DOHH2 (cell line): ENCODE measurements around the gene MLXIP.

Experiments used
- H3F3A ChIP-seq: fragments of 200-600 bp; sonication (generic), shearing (Covaris generic); 2 replicates; pipeline ENCODE4 v1.6.0; 2016; ENCODE audit warnings: antibody characterized with exemption, mild to moderate bottlenecking; ENCODE audit not compliant: control insufficient read depth, insufficient read depth
- H3K27ac ChIP-seq: fragments of 200-600 bp; sonication (generic); 2 replicates; pipeline ENCODE4 v1.5.1; 2014; ENCODE audit warnings: low read depth, mild to moderate bottlenecking, low read length, moderate library complexity
- H3K27me3 ChIP-seq: fragments of 200-600 bp; sonication (generic); 2 replicates; pipeline ENCODE4 v1.6.1; 2014; ENCODE audit warnings: mild to moderate bottlenecking, low read length, mixed read lengths; ENCODE audit not compliant: control insufficient read depth
- H3K36me3 ChIP-seq: fragments of 200-600 bp; sonication (generic); 2 replicates; pipeline ENCODE4 v1.6.1; 2014; ENCODE audit warnings: mild to moderate bottlenecking, low read length, moderate library complexity, mixed read lengths; ENCODE audit not compliant: control insufficient read depth
- H3K4me1 ChIP-seq: fragments of 200-600 bp; sonication (generic); 2 replicates; pipeline ENCODE4 v1.6.1; 2014; ENCODE audit warnings: mild to moderate bottlenecking, low read length, mixed read lengths; ENCODE audit not compliant: control insufficient read depth
- H3K4me2 ChIP-seq: fragments of 200-600 bp; sonication (generic); 2 replicates; pipeline ENCODE4 v1.6.0; 2014; ENCODE audit warnings: mild to moderate bottlenecking, low read length, moderate library complexity
- H3K4me3 ChIP-seq: fragments of 200-600 bp; sonication (generic); 2 replicates; pipeline ENCODE4 v1.5.1; 2014; ENCODE audit warnings: mild to moderate bottlenecking, low read length, mixed read lengths
- H3K79me2 ChIP-seq: fragments of 200-600 bp; sonication (generic); 2 replicates; pipeline ENCODE4 v1.6.1; 2014; ENCODE audit warnings: mild to moderate bottlenecking, low read length, mixed read lengths; ENCODE audit not compliant: control insufficient read depth
- H3K9me2 ChIP-seq: fragments of 200-600 bp; sonication (generic); replicated peaks from 2 replicates; pipeline ENCODE4 v1.6.1; 2014; ENCODE audit warnings: mild to moderate bottlenecking, low read length, mixed read lengths; ENCODE audit not compliant: control insufficient read depth
- H3K9me3 ChIP-seq: fragments of 200-600 bp; sonication (generic); 2 replicates; pipeline ENCODE4 v1.6.1; 2014; ENCODE audit warnings: antibody characterized with exemption, low read length, mixed read lengths; ENCODE audit not compliant: control insufficient read depth, insufficient read depth
- H4K20me1 ChIP-seq: fragments of 200-600 bp; sonication (generic); 2 replicates; pipeline ENCODE4 v1.6.0; 2014; ENCODE audit warnings: low read depth, mild to moderate bottlenecking, antibody characterized with exemption, low read length, moderate library complexity; ENCODE audit not compliant: control insufficient read depth, insufficient read depth
- CTCF ChIP-seq: fragments of 200-600 bp; sonication (generic); IDR thresholded peaks from one replicate; pipeline ENCODE4 v1.5.1; 2014; ENCODE audit warnings: antibody characterized with exemption, mild to moderate bottlenecking, low read depth, low read length; ENCODE audit not compliant: poor library complexity, severe bottlenecking
- EZH2phosphoT487 ChIP-seq: fragments of 200-600 bp; sonication (generic); IDR thresholded peaks from 2 replicates; pipeline ENCODE4 v1.6.1; 2017; ENCODE audit warnings: borderline replicate concordance, mild to moderate bottlenecking, antibody characterized with exemption, low read length, moderate library complexity, mixed read lengths

Gene MLXIP

GRCh38 chr12:122094137-122094734, 15.7 kb downstream of the MLXIP start:
- TF ChIP-seq EZH2phosphoT487 (no peak), CTCF (no peak)
- H3K9me2 ChIP-seq, result no peaks in the 10 kb centered on the region
- peaks cover 94% of the 10 kb centered on the region for H3K79me2 ChIP-seq
- peaks cover 15% of the 10 kb centered on the region for H3F3A ChIP-seq
- no peaks in the 10 kb centered on the region for H3K27me3 ChIP-seq
- H3K36me3 ChIP-seq, result peaks cover 20% of the 10 kb centered on the region
- no peak overlapping the region for H3K4me2 ChIP-seq
- no peak overlapping the region for H3K27ac ChIP-seq
- H4K20me1 ChIP-seq, result peaks cover 25% of the 10 kb centered on the region; the same call in 1 of the 2 replicates
- peaks cover 5% of the 10 kb centered on the region; the same call in 1 of the 2 replicates for H3K9me3 ChIP-seq
- H3K4me3 ChIP-seq, result no peak overlapping the region
- peaks cover 8% of the 10 kb centered on the region for H3K4me1 ChIP-seq

- Histone ChIP-seq H3K4me1 (peaks cover 10% of the 10 kb centered on the region), H3K36me3 (peaks cover 12% of the 10 kb centered on the region), H3K27ac (no peak overlapping the region), H3F3A (peaks cover 15% of the 10 kb centered on the region), H4K20me1 (peaks cover 19% of the 10 kb centered on the region; the same call in 1 of the 2 replicates), H3K4me3 (no peak overlapping the region), H3K9me3 (peaks cover 5% of the 10 kb centered on the region; the same call in 1 of the 2 replicates), H3K4me2 (no peak overlapping the region), H3K9me2 (no peaks in the 10 kb centered on the region), H3K27me3 (no peaks in the 10 kb centered on the region), H3K79me2 (peaks cover 94% of the 10 kb centered on the region)
- TF ChIP-seq CTCF (no peak), EZH2phosphoT487 (no peak)
These were observed 16.4 kb downstream of the MLXIP start for GRCh38 chr12:122094735-122095631.

GRCh38 chr12:122096014-122096413, 17.5 kb downstream of the MLXIP start:
- peaks cover 5% of the 10 kb centered on the region; the same call in 1 of the 2 replicates for H3K9me3 ChIP-seq
- peaks cover 19% of the 10 kb centered on the region; the same call in 1 of the 2 replicates for H4K20me1 ChIP-seq
- no peak overlapping the region for H3K4me2 ChIP-seq
- H3K9me2 ChIP-seq, result no peaks in the 10 kb centered on the region
- peaks cover 3% of the 10 kb centered on the region; the same call in 1 of the 2 replicates for H3K36me3 ChIP-seq
- H3K4me1 ChIP-seq, result peaks cover 11% of the 10 kb centered on the region
- peaks cover 17% of the 10 kb centered on the region for H3F3A ChIP-seq
- no peak for TF ChIP-seq CTCF
- H3K79me2 ChIP-seq, result peaks cover 93% of the 10 kb centered on the region
- no peak overlapping the region for H3K4me3 ChIP-seq
- no peak overlapping the region for H3K27ac ChIP-seq
- H3K27me3 ChIP-seq, result no peaks in the 10 kb centered on the region
